ENCODE measurements around the gene KIF16B. TPM values are rescaled to one million over a fixed set of nuclear protein-coding genes. Genes with fewer than 3 reads are reported as not detected.
A peak's percentile ranks its signal among the peaks of the same experiment; 100 is the strongest.

Gene KIF16B
- total and polyA plus RNA-seq, 2 of the 13 experiments (the other 11 are each of a cell fraction or from before 2014, with no cell fraction given) = 6.9 to 18.0 TPM

- peak; percentile 78 for TF ChIP-seq ZNF800 (CRISPR knock-in tag; IDR thresholded peaks at IDR 0.05)
- no peak for TF ChIP-seq GMEB2 (CRISPR knock-in tag; IDR thresholded peaks at IDR 0.05; ENCODE audit: low read depth)
- TF ChIP-seq ZNF34 (CRISPR knock-in tag; IDR thresholded peaks at IDR 0.05; ENCODE audit: borderline replicate concordance) = no peak
- peak; percentile 88 for TF ChIP-seq ZBTB7B (CRISPR knock-in tag; IDR thresholded peaks at IDR 0.05)
- TF ChIP-seq HMG20A (CRISPR knock-in tag; IDR thresholded peaks at IDR 0.05; ENCODE audit: borderline replicate concordance) = no peak
- TF ChIP-seq SIX1 (CRISPR knock-in tag; IDR thresholded peaks at IDR 0.05; ENCODE audit: borderline replicate concordance) = peak; percentile 24; the same call in 1 of the 2 replicates
- 0 out of 2 replicates have a peak, but pooled peaks have one; percentile 26 for TF ChIP-seq ZNF678 (CRISPR knock-in tag; IDR thresholded peaks at IDR 0.05)
- peak; percentile 86 for TF ChIP-seq MXD1 (CRISPR knock-in tag; IDR thresholded peaks at IDR 0.05)
- TF ChIP-seq KDM3A (CRISPR knock-in tag; IDR thresholded peaks at IDR 0.05; ENCODE audit: low read depth) = peak; percentile 88
- peak; percentile 88; the same call in 1 of the 2 replicates for TF ChIP-seq ZNF343 (CRISPR knock-in tag; IDR thresholded peaks at IDR 0.05)
- peak; percentile 46; the same call in 1 of the 2 replicates for TF ChIP-seq ZNF263 (CRISPR knock-in tag; IDR thresholded peaks at IDR 0.05)
- no peak for TF ChIP-seq KLF15 (CRISPR knock-in tag; IDR thresholded peaks at IDR 0.05; ENCODE audit: borderline replicate concordance)
- TF ChIP-seq SATB2 (CRISPR knock-in tag; IDR thresholded peaks at IDR 0.05) = no peak
- TF ChIP-seq WIZ (CRISPR knock-in tag; IDR thresholded peaks at IDR 0.05) = peak; percentile 67
- TF ChIP-seq RXRB (CRISPR knock-in tag; IDR thresholded peaks at IDR 0.05; ENCODE audit: borderline replicate concordance) = peak; percentile 71; the same call in 1 of the 2 replicates
- TF ChIP-seq ZNF776 (CRISPR knock-in tag; IDR thresholded peaks at IDR 0.05) = no peak
- TF ChIP-seq ISX (CRISPR knock-in tag; conservative IDR thresholded peaks at IDR 0.05) = no peak
- 0 out of 2 replicates have a peak, but pooled peaks have one; percentile 75 for TF ChIP-seq ZNF235 (CRISPR knock-in tag; IDR thresholded peaks at IDR 0.05; ENCODE audit: borderline replicate concordance)
- TF ChIP-seq ZNF512B (CRISPR knock-in tag; IDR thresholded peaks at IDR 0.05; ENCODE audit: borderline replicate concordance) = no peak
- TF ChIP-seq ZNF570 (CRISPR knock-in tag; IDR thresholded peaks at IDR 0.05; ENCODE audit: borderline replicate concordance) = no peak
Observed at GRCh38 chr20:16574656-16575355, 1.6 kb upstream of the KIF16B start (continued).
